OCI-LY7 (cell line): ENCODE results near the gene PHGDH.

Experiments
- CTCF ChIP-seq: fragments of 200-600 bp; sonication (generic); conservative IDR thresholded peaks from 2 replicates; pipeline ENCODE4 v1.5.1; 2014; ENCODE audit warnings: mild to moderate bottlenecking, antibody characterized with exemption, low read length, moderate library complexity, mixed read lengths
- EZH2phosphoT487 ChIP-seq: fragments of 200-600 bp; sonication (generic); IDR thresholded peaks from 2 replicates; pipeline ENCODE4 v1.6.1; 2018; ENCODE audit warnings: low read depth, borderline replicate concordance, mild to moderate bottlenecking, mixed run types, antibody characterized with exemption, low read length, moderate library complexity, mixed read lengths

- TF ChIP-seq CTCF (no peak), EZH2phosphoT487 (no peak)
Observed at GRCh38 chr1:119767486-119767885, 55.8 kb downstream of the PHGDH start.
